Stimulated activated CD4-positive, alpha-beta T cell treated with anti-CD3 and anti-CD28 coated beads, Interleukin-15, amount 100 ng/mL, for 24 hours (primary cell): ENCODE results near the gene ADAMTS1.
"Not testable (repeated sequence)": the region's sequence is repeated elsewhere in the genome, so short reads cannot be mapped to it uniquely, and the experiment has no call there.

Experiments
- DNase-seq: peaks from one replicate; pipeline ENCODE4 v3.0.0-alpha.2; 2020

Gene ADAMTS1

DNA sequence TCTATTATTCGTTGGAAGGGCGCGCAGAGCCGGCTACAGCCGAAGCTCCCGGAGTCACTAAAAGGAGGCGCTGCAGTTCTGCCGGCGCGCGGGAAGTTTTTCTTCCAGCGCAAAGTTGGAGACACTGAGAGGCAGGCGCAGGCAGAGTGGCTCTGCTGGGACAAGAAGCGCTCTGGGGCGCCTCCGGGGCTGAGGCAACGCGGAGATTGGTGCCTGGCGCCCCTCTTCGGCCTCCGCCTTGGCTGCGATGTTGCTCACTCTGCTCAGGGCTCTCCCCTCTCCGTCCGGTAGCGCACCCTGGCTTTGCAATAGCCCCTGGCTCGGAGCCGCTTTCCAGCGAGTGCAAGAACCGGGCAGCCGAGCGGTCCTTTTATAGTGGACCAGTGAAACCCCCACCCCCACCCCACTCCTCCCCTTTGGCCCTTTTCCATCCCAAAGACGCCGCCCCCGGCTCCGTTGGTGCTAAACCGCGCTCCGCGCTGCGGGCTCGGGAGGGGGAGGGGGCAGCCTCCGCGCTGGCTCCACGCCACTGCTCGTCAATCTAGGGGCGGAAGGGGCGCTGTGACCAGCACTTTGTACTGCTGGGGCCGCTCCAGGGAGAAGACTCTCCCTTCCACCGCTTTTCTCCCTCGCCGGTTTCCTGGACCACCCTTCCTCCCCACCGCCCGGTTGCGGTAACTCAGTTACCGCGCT is at the start of gene ADAMTS1:
ADAMTS1 (minus strand) TSS at position 344 of the 693 bp plus-strand sequence. CDS start 455 bp downstream, outside the sequence.
- DNase-seq: peak; percentile 30

DNA sequence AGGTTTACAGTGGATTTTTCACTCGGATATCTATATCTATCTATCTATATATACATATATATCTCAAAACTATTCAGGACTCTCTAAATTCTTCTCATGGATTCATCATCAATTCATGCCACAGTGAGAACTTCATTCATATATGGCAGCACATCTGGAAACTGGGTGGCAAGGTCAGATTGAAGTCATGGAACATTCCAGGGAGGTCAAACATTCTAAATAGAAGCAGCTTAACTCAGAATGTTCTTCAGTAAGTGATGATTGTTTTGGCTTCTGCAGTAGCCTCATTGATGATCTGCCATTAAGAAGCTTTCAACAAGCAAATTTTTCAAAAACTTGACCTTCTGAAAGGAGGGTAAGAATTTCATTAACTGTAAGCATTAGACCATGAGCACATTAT is 46.9 kb upstream of the ADAMTS1 start:
- DNase-seq: no peak

- DNase-seq: no peak
Measured at GRCh38 chr21:26888931-26889330, 43.7 kb upstream of the ADAMTS1 start.

DNA sequence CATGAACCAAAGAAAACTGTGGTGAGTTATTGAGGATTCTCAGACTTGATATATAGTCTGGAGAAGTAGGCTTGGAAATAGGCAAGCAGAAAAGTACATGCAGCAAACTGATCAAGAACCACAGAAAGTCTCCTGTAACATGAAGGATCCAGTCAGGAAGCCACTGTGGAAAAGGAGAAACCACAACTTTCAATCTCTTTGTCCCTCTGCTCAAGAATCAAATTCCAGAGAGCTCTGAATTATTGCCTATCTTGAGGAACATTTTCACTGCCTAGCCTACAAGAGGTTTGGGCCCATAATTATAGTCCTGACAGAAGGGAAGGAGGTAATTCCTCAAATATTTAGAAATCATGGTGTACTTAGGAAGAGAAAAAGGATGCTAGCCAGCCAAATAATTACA is 43.0 kb upstream of the ADAMTS1 start:
- DNase-seq: no peak

- no peak for DNase-seq
Measured at GRCh38 chr21:26887251-26887650, 42.0 kb upstream of the ADAMTS1 start.

GRCh38 chr21:26884436-26884835 is 39.2 kb upstream of the ADAMTS1 start:
- no peak for DNase-seq

- no peak for DNase-seq
Measured at GRCh38 chr21:26883768-26884167, 38.6 kb upstream of the ADAMTS1 start.

GRCh38 chr21:26881504-26882228 is 36.5 kb upstream of the ADAMTS1 start:
- no peak for DNase-seq

GRCh38 chr21:26877018-26877417 is 31.8 kb upstream of the ADAMTS1 start:
- no peak for DNase-seq

- DNase-seq: no peak
Measured at GRCh38 chr21:26874347-26874746, 29.1 kb upstream of the ADAMTS1 start.

DNA sequence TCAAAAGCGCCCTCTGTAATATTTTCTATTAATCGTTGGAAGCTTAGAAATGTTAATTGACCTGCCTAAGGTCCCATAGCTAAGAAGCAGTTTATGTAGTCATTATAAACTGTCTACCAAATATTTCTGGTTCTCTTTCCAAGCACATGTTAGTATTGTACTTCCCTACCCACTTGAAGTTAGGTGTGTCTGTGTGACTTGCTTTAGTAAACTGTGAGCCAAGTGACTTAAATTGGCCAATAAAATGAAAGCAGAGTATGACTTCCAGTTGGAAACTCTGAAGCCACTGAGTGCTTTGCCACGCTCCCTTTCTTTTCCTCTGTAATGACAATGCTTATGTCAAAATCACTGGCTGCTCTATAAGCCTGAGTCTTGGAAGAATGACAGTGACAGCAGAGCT is 20.6 kb upstream of the ADAMTS1 start:
- DNase-seq: no peak

DNA sequence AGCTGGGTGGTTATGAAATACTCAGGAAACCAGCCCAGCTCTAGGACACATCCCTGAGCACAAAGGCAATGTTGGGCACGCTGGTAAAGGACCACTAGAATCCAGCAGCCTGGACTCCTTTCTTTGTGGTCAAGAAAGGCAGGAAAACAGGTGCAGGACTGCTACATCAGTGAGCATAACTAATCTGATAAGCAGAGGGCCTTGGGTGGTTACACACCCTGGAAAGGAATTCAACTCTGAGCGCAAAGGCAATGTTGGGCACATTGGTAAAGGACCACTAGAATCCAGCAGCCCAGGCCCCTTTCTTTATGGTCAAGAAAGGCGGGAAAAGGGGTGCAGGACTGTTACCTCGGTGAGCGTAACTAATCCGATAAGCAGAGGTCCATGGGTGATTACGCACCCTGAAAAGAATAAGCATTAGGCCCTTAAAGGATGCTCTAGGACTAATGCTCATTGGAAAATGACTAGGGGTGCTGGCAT is 11.7 kb upstream of the ADAMTS1 start:
- not testable (repeated sequence) for DNase-seq

DNA sequence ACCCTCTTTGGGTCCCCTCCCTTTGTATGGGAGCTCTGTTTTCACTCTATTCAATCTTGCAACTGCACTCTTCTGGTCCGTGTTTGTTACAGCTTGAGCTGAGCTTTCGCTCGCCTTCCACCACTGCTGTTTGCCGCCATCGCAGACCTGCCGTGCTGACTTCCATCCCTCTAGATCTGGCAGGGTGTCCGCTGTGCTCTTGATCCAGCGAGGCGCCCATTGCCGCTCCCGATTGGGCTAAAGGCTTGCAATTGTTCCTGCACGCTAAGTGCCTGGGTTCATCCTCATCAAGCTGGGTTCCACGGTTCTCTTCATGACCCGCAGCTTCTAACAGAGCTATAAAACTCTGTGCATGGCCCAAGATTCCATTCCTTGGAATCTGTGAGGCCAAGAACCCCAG is 9.5 kb upstream of the ADAMTS1 start:
- not testable (repeated sequence) for DNase-seq

GRCh38 chr21:26852423-26852822 is 7.2 kb upstream of the ADAMTS1 start:
- no peak for DNase-seq

DNA sequence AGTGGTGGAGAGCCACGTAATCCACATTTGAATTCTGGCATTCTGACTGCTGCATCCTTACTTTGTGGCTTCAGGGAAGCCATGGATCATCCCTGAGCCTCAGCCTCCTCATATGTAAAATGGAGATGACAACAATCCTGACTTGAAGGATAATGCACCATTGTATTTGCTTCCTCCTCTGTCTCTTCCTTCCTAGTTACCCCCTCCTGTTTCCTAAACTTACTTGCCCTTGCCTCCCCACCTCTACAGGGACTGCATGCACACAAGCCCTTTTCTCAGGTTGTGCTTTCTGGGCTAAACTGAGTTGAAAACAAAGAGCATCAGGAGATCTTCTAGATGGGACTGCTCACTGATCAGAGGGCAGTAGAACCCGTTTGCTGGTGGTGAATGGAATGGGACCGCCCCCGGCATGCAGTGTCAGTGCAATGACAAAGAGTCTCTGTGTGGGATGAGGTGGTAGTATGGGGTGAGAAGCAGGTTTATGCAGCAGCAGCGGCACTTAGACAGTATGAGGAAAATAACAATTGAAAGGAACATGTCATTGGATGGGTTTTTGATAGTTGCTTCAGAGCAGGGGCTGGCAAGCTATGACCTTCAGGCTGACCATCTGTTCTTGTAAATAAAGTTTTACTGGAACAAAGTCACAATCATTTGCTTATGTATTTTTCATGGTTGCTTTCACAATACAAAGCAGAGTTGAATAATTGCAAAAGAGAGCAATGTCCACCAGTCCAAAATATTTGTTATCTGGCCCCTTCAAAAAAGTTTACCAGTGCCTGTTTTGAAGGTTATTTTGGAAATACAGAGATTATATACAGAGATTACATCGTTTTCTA is 6.1 kb upstream of the ADAMTS1 start:
- DNase-seq: no peak

DNA sequence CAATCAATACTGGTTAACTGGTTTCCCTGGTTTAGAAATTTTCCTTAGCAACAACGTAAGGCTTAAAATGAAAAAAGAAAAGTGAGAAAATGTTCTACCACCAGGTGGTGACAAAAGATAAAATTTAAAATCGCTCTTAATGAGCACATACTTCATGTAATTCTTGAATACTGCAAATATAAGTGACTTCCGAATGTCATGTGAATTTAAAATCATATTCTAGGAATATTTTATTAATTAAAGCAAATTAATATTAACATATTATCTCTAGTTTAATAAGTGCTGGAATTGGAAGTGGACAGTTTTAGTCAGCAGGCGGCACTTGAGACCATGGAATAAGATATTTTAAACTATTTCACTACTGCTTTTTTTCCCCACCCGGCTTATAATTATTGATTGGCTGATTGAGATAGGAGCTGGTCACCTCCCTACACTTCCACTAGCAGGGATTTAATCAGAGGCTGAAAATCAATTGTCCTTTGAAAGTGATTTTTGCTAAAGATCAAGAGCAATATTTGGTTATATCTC is 5.0 kb upstream of the ADAMTS1 start:
- no peak for DNase-seq

GRCh38 chr21:26849428-26850115 is 4.4 kb upstream of the ADAMTS1 start:
- no peak for DNase-seq

- DNase-seq: no peak
Measured at GRCh38 chr21:26847921-26848320, 2.7 kb upstream of the ADAMTS1 start.

- DNase-seq: no peak
Measured at GRCh38 chr21:26847002-26847401, 1.8 kb upstream of the ADAMTS1 start.

GRCh38 chr21:26846036-26846931 is 1.1 kb upstream of the ADAMTS1 start:
- DNase-seq: peak; percentile 36

DNA sequence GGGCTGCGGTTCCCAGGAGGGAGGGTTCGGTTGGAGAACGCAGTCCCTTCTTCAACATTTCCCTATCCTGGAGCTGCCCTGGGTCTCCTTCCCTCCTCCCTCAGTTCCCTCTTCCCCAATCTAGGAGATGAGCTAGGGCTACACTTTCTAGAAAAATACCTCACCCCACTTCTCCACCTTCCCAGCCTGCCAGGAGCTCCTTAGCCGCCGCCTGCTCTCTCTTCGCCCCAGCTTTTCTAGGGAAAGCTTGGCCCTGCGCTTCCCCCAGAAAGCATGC is 488 bp upstream of the ADAMTS1 start:
- no peak for DNase-seq
